Measurements from ENCODE around the gene SUPT4H1. TPM values are rescaled to one million over a fixed set of nuclear protein-coding genes. Genes with fewer than 3 reads are reported as not detected.

The SUPT4H1 gene
- total and polyA plus RNA-seq, 10 donors: 37.8 to 106 (median 66.6) TPM

- WGBS, 5 donors: 61 to 81% (median 70%) methylated on average over 8 to 10 of the region's 10 CpGs
- Histone ChIP-seq H3K4me3 (no peak overlapping the region), H3K27ac (no peak overlapping the region), H3K27me3 (replicated peaks in 1 of 7) (no peaks in the 10 kb centered on the region), H3K9me3 (no peaks in the 10 kb centered on the region), H3K36me3 (no peaks in the 10 kb centered on the region), H3K4me1 (no peaks in the 10 kb centered on the region)
- TF ChIP-seq POLR2AphosphoS5 (IDR thresholded peaks at IDR 0.05) (no peak), POLR2A (IDR thresholded peaks at IDR 0.05) (no peak), CTCF (IDR thresholded peaks at IDR 0.05 in 8 of 11, conservative IDR thresholded peaks at IDR 0.05 in 3 of 11) (no peak)
- intact Hi-C loops (cut with DNase I; ENCODE audit: low total_unique reads): no loop called here
- no peak for DNase-seq
These were observed 39.4 kb upstream of the SUPT4H1 start for GRCh38 chr17:58391302-58391984.

- H3K4me3 ChIP-seq: no peak overlapping the region
- DNase-seq: no peak
- TF ChIP-seq CTCF (IDR thresholded peaks at IDR 0.05 in 8 of 11, conservative IDR thresholded peaks at IDR 0.05 in 3 of 11): no peak
- no peak for TF ChIP-seq POLR2A (IDR thresholded peaks at IDR 0.05)
- TF ChIP-seq POLR2AphosphoS5 (IDR thresholded peaks at IDR 0.05): no peak
- H3K4me1 ChIP-seq: no peaks in the 10 kb centered on the region
- H3K36me3 ChIP-seq: no peaks in the 10 kb centered on the region
- no peaks in the 10 kb centered on the region for H3K9me3 ChIP-seq
- H3K27me3 ChIP-seq (replicated peaks in 1 of 7): no peaks in the 10 kb centered on the region
- H3K27ac ChIP-seq: no peak overlapping the region
- WGBS, 5 donors: 87 to 98% (median 91%) methylated on average over 2 of the region's 2 CpGs
- intact Hi-C loops (cut with DNase I; ENCODE audit: low total_unique reads): no loop called here
These were observed 38.9 kb upstream of the SUPT4H1 start for GRCh38 chr17:58390884-58391283.

GRCh38 chr17:58388302-58389190, 36.5 kb upstream of the SUPT4H1 start:
- Histone ChIP-seq H3K4me3 (no peak overlapping the region), H3K27ac (no peak overlapping the region), H3K36me3 (no peaks in the 10 kb centered on the region), H3K27me3 (replicated peaks in 1 of 7) (no peaks in the 10 kb centered on the region), H3K4me1 (peaks cover 0 to 12% (median 0%) of the 10 kb centered on the region in 6 donors), H3K9me3 (no peaks in the 10 kb centered on the region)
- intact Hi-C loops (cut with DNase I; ENCODE audit: low total_unique reads): no loop called here
- TF ChIP-seq POLR2A (IDR thresholded peaks at IDR 0.05) (no peak), POLR2AphosphoS5 (IDR thresholded peaks at IDR 0.05) (no peak), CTCF (IDR thresholded peaks at IDR 0.05 in 8 of 11, conservative IDR thresholded peaks at IDR 0.05 in 3 of 11) (no peak)
- DNase-seq: no peak
- 70 to 85% (median 74%) methylated on average over 3 of the region's 3 CpGs for WGBS, 5 donors

GRCh38 chr17:58387834-58388233, 35.8 kb upstream of the SUPT4H1 start:
- Histone ChIP-seq H3K4me3 (no peak overlapping the region), H3K4me1 (peaks cover 0 to 15% (median under 1%) of the 10 kb centered on the region in 6 donors), H3K36me3 (no peaks in the 10 kb centered on the region), H3K9me3 (no peaks in the 10 kb centered on the region), H3K27ac (no peak overlapping the region), H3K27me3 (replicated peaks in 1 of 7) (no peaks in the 10 kb centered on the region)
- DNase-seq: no peak
- WGBS, 5 donors: 79 to 96% (median 85%) methylated on average over 1 of the region's 1 CpG
- intact Hi-C loops (cut with DNase I; ENCODE audit: low total_unique reads): no loop called here
- TF ChIP-seq CTCF (IDR thresholded peaks at IDR 0.05 in 8 of 11, conservative IDR thresholded peaks at IDR 0.05 in 3 of 11) (no peak), POLR2A (IDR thresholded peaks at IDR 0.05) (no peak), POLR2AphosphoS5 (IDR thresholded peaks at IDR 0.05) (no peak)

Data from spleen (tissue), 11 donors.